HL-60 (cell line): ENCODE data around the gene DZIP1L.

Experiments used
- CTCF ChIP-seq: IDR thresholded peaks from one replicate; pipeline ENCODE4 v1.5.1; 2011; ENCODE audit warnings: low read length, control low read depth, inconsistent platforms; ENCODE audit not compliant: insufficient read depth
- POLR2AphosphoS5 ChIP-seq: IDR thresholded peaks from 2 replicates; pipeline ENCODE4 v1.6.1; 2012; ENCODE audit warnings: low read depth

- TF ChIP-seq CTCF (no peak), POLR2AphosphoS5 (no peak)
Measured at GRCh38 chr3:138140940-138141339, 25.5 kb upstream of the DZIP1L start.
